SK-N-SH (cell line): ENCODE measurements around the gene OR9K2. TPM values are rescaled to one million over a fixed set of nuclear protein-coding genes. Genes with fewer than 3 reads are reported as not detected.
A peak's percentile ranks its signal among the peaks of the same experiment; 100 is the strongest.
"Not testable (repeated sequence)": the region's sequence is repeated elsewhere in the genome, so short reads cannot be mapped to it uniquely, and the experiment has no call there.

Experiments used
- CTCF ChIA-PET: fragments of 300-600, 350-600 bp; formaldehyde crosslinking; extraction: SDS; loops from one replicate; lab custom pipeline; 2021; lab: Yijun Ruan, JAX
- POLR2A ChIA-PET: fragments of 350-600 bp; sonication (Branson Sonifier 250); formaldehyde crosslinking; extraction: SDS; loops from one replicate; lab custom pipeline; 2020; ENCODE audit warnings: antibody characterized with exemption, inconsistent platforms; lab: Yijun Ruan, JAX
- DNase-seq: peaks from one replicate; pipeline ENCODE4 v3.0.0; 2012
- H2AFZ ChIP-seq: fragments of 200-600 bp; sonication (generic); 2 replicates; pipeline ENCODE4 v1.8.1; 2016; ENCODE audit warnings: antibody characterized with exemption, mild to moderate bottlenecking, low read depth
- H3F3A ChIP-seq: fragments of 200-600 bp; sonication (generic); replicated peaks from 2 replicates; pipeline ENCODE3; 2016; ENCODE audit warnings: antibody characterized with exemption, mild to moderate bottlenecking; ENCODE audit not compliant: insufficient read depth
- H3K27ac ChIP-seq, 2 experiments: fragments of 200-500 bp in 1 of 2; fragments of 200-600 bp in 1 of 2; sonication (Bioruptor generic) in 1 of 2; sonication (generic), shearing (Covaris generic) in 1 of 2; 2 replicates each; pipeline versions ENCODE4 v1.5.1 to v1.6.1; 2014 to 2016; ENCODE audit warnings: low read depth in 2 of 2, inconsistent platforms in 1 of 2, low read length in 1 of 2, mild to moderate bottlenecking in 1 of 2, mixed read lengths in 1 of 2
- H3K27me3 ChIP-seq: fragments of 200-600 bp; sonication (generic), shearing (Covaris generic); 2 replicates; pipeline ENCODE4 v1.6.1; 2016; ENCODE audit warnings: mixed run types; ENCODE audit not compliant: insufficient read depth
- H3K36me3 ChIP-seq, 2 experiments: fragments of 200-500 bp in 1 of 2; fragments of 200-600 bp in 1 of 2; sonication (Bioruptor generic) in 1 of 2; sonication (generic) in 1 of 2; replicated peaks in 1 of 2; 2 replicates each; pipeline versions ENCODE3 to v1.5.1; 2014 to 2016; ENCODE audit warnings: low read length in 1 of 2, mild to moderate bottlenecking in 1 of 2; ENCODE audit not compliant: insufficient read depth in 2 of 2, control insufficient read depth in 1 of 2
- H3K4me1 ChIP-seq, 2 experiments: fragments of 200-500 bp in 1 of 2; fragments of 200-600 bp in 1 of 2; sonication (Bioruptor generic) in 1 of 2; sonication (generic), shearing (Covaris generic) in 1 of 2; 2 replicates each; pipeline versions ENCODE4 v1.5.1 to v1.6.1; 2014 to 2016; ENCODE audit warnings: low read depth in 1 of 2, low read length in 1 of 2, mixed run types in 1 of 2; ENCODE audit not compliant: insufficient read depth in 2 of 2, control insufficient read depth in 1 of 2
- H3K4me2 ChIP-seq: fragments of 200-600 bp; sonication (generic), shearing (Covaris generic); 2 replicates; pipeline ENCODE4 v1.6.1; 2017; ENCODE audit warnings: mixed run types
- H3K4me3 ChIP-seq, 2 experiments: fragments of 200-500 bp in 1 of 2; fragments of 200-600 bp in 1 of 2; sonication (Bioruptor generic) in 1 of 2; sonication (generic), shearing (Covaris generic) in 1 of 2; 2 replicates each; pipeline versions ENCODE4 v1.5.1 to v1.8.1; 2014 to 2016; ENCODE audit warnings: low read depth in 2 of 2, inconsistent platforms in 1 of 2, low read length in 1 of 2, mild to moderate bottlenecking in 1 of 2, mixed read lengths in 1 of 2, moderate library complexity in 1 of 2
- H3K79me2 ChIP-seq: fragments of 200-600 bp; sonication (generic); 2 replicates; pipeline ENCODE4 v1.8.1; 2017; ENCODE audit warnings: mild to moderate bottlenecking; ENCODE audit not compliant: insufficient read depth
- H3K9ac ChIP-seq: fragments of 200-600 bp; sonication (generic); 2 replicates; pipeline ENCODE4 v1.6.1; 2017; ENCODE audit warnings: mixed run types
- H3K9me2 ChIP-seq: fragments of 200-600 bp; sonication (generic); 2 replicates; pipeline ENCODE4 v1.6.1; 2017; ENCODE audit warnings: mixed run types
- H3K9me3 ChIP-seq: fragments of 200-600 bp; sonication (generic); 2 replicates; pipeline ENCODE4 v1.6.1; 2017; ENCODE audit warnings: mixed run types, mild to moderate bottlenecking, moderate library complexity
- H4K20me1 ChIP-seq: fragments of 200-600 bp; sonication (generic); 2 replicates; pipeline ENCODE4 v1.6.1; 2017; ENCODE audit warnings: mild to moderate bottlenecking, mixed run types; ENCODE audit not compliant: insufficient read depth
- CHD2 ChIP-seq: fragments of 150-350 bp; IDR thresholded peaks from 2 replicates; pipeline ENCODE4 v1.6.1; 2018; ENCODE audit warnings: low read length; ENCODE audit not compliant: partially characterized antibody
- ELF1 ChIP-seq: IDR thresholded peaks from 2 replicates; pipeline ENCODE4 v1.4.0; 2012
- EP300 ChIP-seq, 2 experiments: IDR thresholded peaks; 2 replicates each; pipeline versions ENCODE4 v1.4.0 to v1.6.1; 2012; ENCODE audit warnings: borderline replicate concordance in 1 of 2, low read depth in 1 of 2, low read length in 1 of 2
- FOSL2 ChIP-seq: IDR thresholded peaks from 2 replicates; pipeline ENCODE4 v1.4.0; 2012; ENCODE audit warnings: low read depth, mild to moderate bottlenecking, moderate library complexity, borderline replicate concordance
- FOXJ3 ChIP-seq: sonication (generic); formaldehyde crosslinking; IDR thresholded peaks from 2 replicates; pipeline ENCODE4 v1.5.1; 2020; ENCODE audit warnings: mild to moderate bottlenecking, missing genetic modification reagents
- NFIC ChIP-seq: IDR thresholded peaks from 2 replicates; pipeline ENCODE4 v1.4.0; 2012; ENCODE audit warnings: borderline replicate concordance
- NRF1 ChIP-seq: IDR thresholded peaks from 2 replicates; pipeline ENCODE4 v1.6.1; 2012; ENCODE audit warnings: low read depth, mild to moderate bottlenecking, low read length
- PBX3 ChIP-seq: IDR thresholded peaks from 2 replicates; pipeline ENCODE4; 2012
- POLR2AphosphoS5 ChIP-seq: IDR thresholded peaks from 2 replicates; pipeline ENCODE4 v1.6.1; 2012; ENCODE audit warnings: low read depth, low read length
- RAD21 ChIP-seq: IDR thresholded peaks from 2 replicates; pipeline ENCODE4 v1.6.1; 2012; ENCODE audit warnings: mild to moderate bottlenecking, low read length
- REST ChIP-seq: IDR thresholded peaks from 2 replicates; pipeline ENCODE4 v1.6.1; 2012; ENCODE audit warnings: mild to moderate bottlenecking, low read depth, low read length, moderate library complexity
- TCF12 ChIP-seq: IDR thresholded peaks from 2 replicates; pipeline ENCODE4 v1.4.0; 2012
- TEAD4 ChIP-seq: IDR thresholded peaks from 2 replicates; pipeline ENCODE4 v1.4.0; 2012; ENCODE audit warnings: mild to moderate bottlenecking, borderline replicate concordance; ENCODE audit not compliant: insufficient read depth
- ZBTB33 ChIP-seq: IDR thresholded peaks from 2 replicates; pipeline ENCODE4 v1.4.0; 2012; ENCODE audit warnings: low read depth, borderline replicate concordance
- WGBS: methylation state at CpG from one replicate; pipeline ENCODE4 v1.1.6; 2017; ENCODE audit warnings: low lambda C conversion rate; 5-methylcytosine and 5-hydroxymethylcytosine counted together
- polyA plus RNA-seq, 3 experiments: library from polyadenylated mRNA; depleted of rRNA; stranded (reverse); fragments of >200 nt; gene quantifications; 2 replicates each; pipeline ENCODE4 v1.2.3, GENCODE V29; 2012

Gene OR9K2
- polyA plus RNA-seq, 1 of the 3 experiments (the other 2 are of a cell fraction), result not detected

GRCh38 chr12:55142669-55143565, 16.7 kb downstream of the OR9K2 start (continued):
- TF ChIP-seq EP300 (IDR thresholded peaks at IDR 0.05; ENCODE audit: borderline replicate concordance in 1 of 2, low read depth in 1 of 2, low read length in 1 of 2) (no peak), ELF1 (no peak), FOSL2 (no peak), ZBTB33 (no peak), TEAD4 (no peak), RAD21 (peak; percentile 51)
- TF ChIP-seq, all 33 proteins: peak for 3

- POLR2A ChIA-PET, result no interaction called here
- no peak overlapping the region for H3K27ac ChIP-seq
- H3K27me3 ChIP-seq, result no peaks in the 10 kb centered on the region; the same call in 1 of the 2 replicates
- CTCF ChIA-PET, result no interaction called here
- H2AFZ ChIP-seq, result no peak overlapping the region
- no peak overlapping the region for H3K4me2 ChIP-seq
- H3K9ac ChIP-seq, result no peak overlapping the region
- H3K79me2 ChIP-seq, result no peaks in the 10 kb centered on the region
- H3K36me3 ChIP-seq, result no peaks in the 10 kb centered on the region
- H4K20me1 ChIP-seq, result no peaks in the 10 kb centered on the region
- H3K9me3 ChIP-seq, result no peaks in the 10 kb centered on the region
- no peaks in the 10 kb centered on the region for H3F3A ChIP-seq
- H3K4me1 ChIP-seq, result no peaks in the 10 kb centered on the region
- DNase-seq, result no peak
- no peaks in the 10 kb centered on the region for H3K9me2 ChIP-seq
- 0% methylated on average over 1 of the region's 1 CpG for WGBS
- TF ChIP-seq TCF12, result no peak
- TF ChIP-seq NRF1, result no peak
- TF ChIP-seq REST, result no peak
- TF ChIP-seq FOXJ3 (CRISPR knock-in tag), result no peak
- no peak for TF ChIP-seq POLR2AphosphoS5
- no peak for TF ChIP-seq NFIC
- no peak for TF ChIP-seq PBX3
- no peak for TF ChIP-seq CHD2
- TF ChIP-seq, all 33 proteins: peak for 0
- H3K4me3 ChIP-seq, result peak overlapping the region in 1 of 2 experiments; percentile 29; a peak in 1 of 4 replicates
These were observed 17.3 kb downstream of the OR9K2 start for GRCh38 chr12:55143566-55143870.

GRCh38 chr12:55167010-55167640, 40.9 kb downstream of the OR9K2 start:
- POLR2A ChIA-PET, result not testable (repeated sequence)

More at GRCh38 chr12:55167010-55167640, 40.9 kb downstream of the OR9K2 start:
- CTCF ChIA-PET, H3K4me1 ChIP-seq, H3K27me3 ChIP-seq, H3K9me3 ChIP-seq, DNase-seq, H3K4me3 ChIP-seq, H3K79me2 ChIP-seq, H4K20me1 ChIP-seq, H3F3A ChIP-seq, H3K9ac ChIP-seq, H3K36me3 ChIP-seq, H2AFZ ChIP-seq, H3K27ac ChIP-seq, H3K9me2 ChIP-seq, H3K4me2 ChIP-seq: not testable (repeated sequence)
- 7% methylated on average over 14 of the region's 24 CpGs for WGBS
